Nephron (organoid): ENCODE measurements around the gene MERTK.
A peak's percentile ranks its signal among the peaks of the same experiment; 100 is the strongest.
"Not testable (repeated sequence)": the region's sequence is repeated elsewhere in the genome, so short reads cannot be mapped to it uniquely, and the experiment has no call there.

Experiments
- H3K27ac Mint-ChIP-seq, 3 experiments: 2 replicates each; pipeline ENCODE4 v1.8.0; 2020; ENCODE audit warnings: mixed read lengths in 3 of 3, mild to moderate bottlenecking in 2 of 3, moderate library complexity in 1 of 3
- H3K27me3 Mint-ChIP-seq: 2 replicates; pipeline ENCODE4 v1.8.0; 2021; ENCODE audit warnings: low read depth, mild to moderate bottlenecking, moderate library complexity, mixed read lengths
- H3K36me3 Mint-ChIP-seq: 2 replicates; pipeline ENCODE4 v1.8.0; 2020; ENCODE audit warnings: low read depth, mixed read lengths
- H3K4me1 Mint-ChIP-seq: 2 replicates; pipeline ENCODE4 v1.8.0; 2020; ENCODE audit warnings: mixed read lengths
- H3K4me3 Mint-ChIP-seq, 3 experiments: 2 replicates each; pipeline ENCODE4 v1.8.0; 2020; ENCODE audit warnings: mild to moderate bottlenecking in 3 of 3, mixed read lengths in 3 of 3, moderate library complexity in 2 of 3
- H3K9me3 Mint-ChIP-seq: 2 replicates; pipeline ENCODE4 v1.8.0; 2020; ENCODE audit warnings: mixed read lengths
- TF ChIP-seq, protein P1 (sequence below), 3 experiments: fragments of 200-600 bp; sonication (generic); IDR thresholded peaks; one replicate each; pipeline ENCODE4 v1.5.0; 2021; ENCODE audit warnings: antibody characterized with exemption in 3 of 3; ENCODE audit not compliant: unreplicated experiment in 3 of 3

The MERTK gene

DNA sequence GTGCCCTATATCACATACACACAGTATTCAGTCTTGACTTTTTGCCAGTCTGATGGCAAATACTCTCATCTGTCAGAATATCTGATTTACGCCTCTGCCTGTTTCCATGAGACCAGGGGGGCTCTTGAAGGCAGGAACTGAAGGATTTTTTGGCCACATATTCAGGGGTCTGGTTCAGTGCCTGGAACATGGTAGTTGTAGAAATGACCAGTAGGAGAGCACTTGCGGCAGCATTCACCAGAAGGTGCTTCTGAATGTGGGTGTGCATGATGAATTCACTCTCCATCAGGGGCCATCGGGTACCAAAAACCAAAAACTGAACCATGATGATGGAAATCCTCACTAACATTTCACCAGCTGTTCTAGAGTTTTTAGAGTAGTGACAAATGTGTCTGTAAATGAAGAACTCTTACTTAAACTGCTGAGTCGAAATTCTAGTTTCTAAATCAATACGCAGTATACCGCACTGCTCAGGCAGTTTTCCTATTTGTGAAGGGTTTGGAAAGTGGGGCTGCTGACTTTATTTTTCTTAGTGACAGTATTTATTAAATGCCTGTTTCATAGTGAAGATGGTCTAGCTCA lies 54.6 kb downstream of the MERTK start:
- H3K9me3 Mint-ChIP-seq, result no peaks in the 10 kb centered on the region
- TF ChIP-seq, protein P1, sequence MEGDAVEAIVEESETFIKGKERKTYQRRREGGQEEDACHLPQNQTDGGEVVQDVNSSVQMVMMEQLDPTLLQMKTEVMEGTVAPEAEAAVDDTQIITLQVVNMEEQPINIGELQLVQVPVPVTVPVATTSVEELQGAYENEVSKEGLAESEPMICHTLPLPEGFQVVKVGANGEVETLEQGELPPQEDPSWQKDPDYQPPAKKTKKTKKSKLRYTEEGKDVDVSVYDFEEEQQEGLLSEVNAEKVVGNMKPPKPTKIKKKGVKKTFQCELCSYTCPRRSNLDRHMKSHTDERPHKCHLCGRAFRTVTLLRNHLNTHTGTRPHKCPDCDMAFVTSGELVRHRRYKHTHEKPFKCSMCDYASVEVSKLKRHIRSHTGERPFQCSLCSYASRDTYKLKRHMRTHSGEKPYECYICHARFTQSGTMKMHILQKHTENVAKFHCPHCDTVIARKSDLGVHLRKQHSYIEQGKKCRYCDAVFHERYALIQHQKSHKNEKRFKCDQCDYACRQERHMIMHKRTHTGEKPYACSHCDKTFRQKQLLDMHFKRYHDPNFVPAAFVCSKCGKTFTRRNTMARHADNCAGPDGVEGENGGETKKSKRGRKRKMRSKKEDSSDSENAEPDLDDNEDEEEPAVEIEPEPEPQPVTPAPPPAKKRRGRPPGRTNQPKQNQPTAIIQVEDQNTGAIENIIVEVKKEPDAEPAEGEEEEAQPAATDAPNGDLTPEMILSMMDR (IDR thresholded peaks at IDR 0.05; ENCODE audit: unreplicated experiment in 3 of 3), result no peak
- peak overlapping the region in 1 of 3 experiments; percentile 14 for H3K27ac Mint-ChIP-seq
- no peaks in the 10 kb centered on the region for H3K27me3 Mint-ChIP-seq
- no peak overlapping the region for H3K4me3 Mint-ChIP-seq
- peaks cover 46% of the 10 kb centered on the region for H3K36me3 Mint-ChIP-seq
- peaks cover 12% of the 10 kb centered on the region for H3K4me1 Mint-ChIP-seq

DNA sequence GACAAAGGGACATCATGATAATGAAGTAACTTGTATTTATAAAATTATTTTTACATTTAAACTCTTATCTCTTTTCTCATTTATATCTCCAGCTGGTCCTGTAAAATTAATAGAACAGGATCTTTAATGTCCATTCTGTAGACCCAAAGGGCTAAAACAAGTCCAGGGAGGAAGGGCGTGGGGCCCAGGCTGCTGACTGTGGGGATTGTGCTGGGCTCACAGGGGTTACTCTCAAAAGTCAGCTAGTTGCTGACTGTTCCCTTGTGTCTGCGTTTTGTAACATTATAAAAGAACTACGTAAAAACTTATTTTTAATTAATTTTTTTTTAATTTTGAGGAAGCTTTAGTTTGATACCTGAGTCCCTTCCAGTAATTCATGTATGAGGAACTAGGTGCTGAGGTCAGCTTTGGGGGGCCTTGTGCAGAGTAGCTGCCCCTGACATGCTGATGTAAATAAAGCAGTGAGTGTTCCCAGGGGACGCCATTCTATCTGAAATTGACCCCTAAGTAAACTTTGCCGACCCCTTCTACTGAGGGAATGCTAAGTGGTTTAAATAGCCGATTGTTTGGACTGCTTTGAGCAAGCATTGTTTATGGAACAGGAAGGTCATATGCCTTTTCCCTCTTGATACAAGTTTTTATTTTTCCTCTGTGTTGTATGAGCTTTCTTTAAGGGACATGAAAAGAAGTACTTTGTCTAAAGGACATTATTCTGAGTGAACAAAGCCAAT lies 56.4 kb downstream of the MERTK start:
- H3K4me1 Mint-ChIP-seq, result peaks cover 12% of the 10 kb centered on the region
- peaks cover 36% of the 10 kb centered on the region for H3K36me3 Mint-ChIP-seq
- no peaks in the 10 kb centered on the region for H3K27me3 Mint-ChIP-seq
- TF ChIP-seq, protein P1 (IDR thresholded peaks at IDR 0.05; ENCODE audit: unreplicated experiment in 3 of 3), result no peak
- H3K27ac Mint-ChIP-seq, result no peak overlapping the region
- H3K4me3 Mint-ChIP-seq, result no peak overlapping the region
- no peaks in the 10 kb centered on the region for H3K9me3 Mint-ChIP-seq

DNA sequence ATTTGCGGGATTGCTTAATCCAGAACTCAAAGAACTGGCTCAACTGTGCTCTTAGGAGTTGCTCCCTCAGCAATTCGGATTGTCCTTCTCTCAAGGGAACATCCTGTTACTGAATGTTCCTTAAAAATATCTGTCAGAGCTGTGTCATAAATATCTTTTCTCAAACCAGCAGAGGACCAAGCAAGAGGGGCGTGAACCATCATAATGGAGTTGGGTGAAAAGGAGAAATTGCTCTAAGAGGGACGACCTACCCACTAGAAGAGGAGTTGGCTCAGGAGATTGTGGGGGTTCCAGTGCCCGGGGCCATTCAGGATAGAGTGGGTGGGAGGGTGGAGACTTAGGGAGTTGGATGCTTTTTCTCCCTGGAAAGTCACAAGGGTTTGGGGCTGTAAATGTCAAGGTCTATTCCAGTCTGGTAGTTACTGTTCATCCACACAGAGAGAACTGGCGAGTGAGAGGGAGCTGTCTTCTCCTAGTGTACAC lies 59.5 kb downstream of the MERTK start:
- Mint-ChIP-seq H3K27ac (peak overlapping the region in 1 of 3 experiments; percentile 23), H3K36me3 (peaks cover 32% of the 10 kb centered on the region), H3K9me3 (no peaks in the 10 kb centered on the region), H3K27me3 (no peaks in the 10 kb centered on the region), H3K4me3 (no peak overlapping the region), H3K4me1 (peaks cover 12% of the 10 kb centered on the region)
- TF ChIP-seq, protein P1 (IDR thresholded peaks at IDR 0.05; ENCODE audit: unreplicated experiment in 3 of 3), result no peak

DNA sequence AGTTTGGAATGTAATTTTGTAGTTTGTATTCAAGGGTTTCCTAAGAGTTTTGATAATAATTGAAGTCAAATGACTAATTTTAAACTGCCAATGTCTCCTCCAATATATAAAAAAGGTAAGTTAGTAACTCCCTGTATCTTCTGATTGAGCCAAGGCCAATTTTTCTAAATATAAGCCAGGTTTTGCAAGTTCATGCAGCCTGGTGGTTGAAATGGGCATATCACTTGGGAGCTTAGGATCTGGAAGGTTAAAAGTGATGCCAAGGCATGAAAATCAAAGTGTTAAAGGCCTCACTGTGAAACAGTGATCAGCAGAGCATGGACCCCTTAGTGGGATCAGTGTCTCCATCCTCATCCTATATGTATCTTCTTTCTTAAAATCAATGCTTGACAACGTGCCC lies 60.5 kb downstream of the MERTK start:
- Mint-ChIP-seq H3K4me3 (no peak overlapping the region), H3K36me3 (peaks cover 24% of the 10 kb centered on the region), H3K4me1 (peaks cover 19% of the 10 kb centered on the region), H3K9me3 (no peaks in the 10 kb centered on the region), H3K27me3 (no peaks in the 10 kb centered on the region), H3K27ac (no peak overlapping the region)
- TF ChIP-seq, protein P1 (IDR thresholded peaks at IDR 0.05; ENCODE audit: unreplicated experiment in 3 of 3), result no peak

DNA sequence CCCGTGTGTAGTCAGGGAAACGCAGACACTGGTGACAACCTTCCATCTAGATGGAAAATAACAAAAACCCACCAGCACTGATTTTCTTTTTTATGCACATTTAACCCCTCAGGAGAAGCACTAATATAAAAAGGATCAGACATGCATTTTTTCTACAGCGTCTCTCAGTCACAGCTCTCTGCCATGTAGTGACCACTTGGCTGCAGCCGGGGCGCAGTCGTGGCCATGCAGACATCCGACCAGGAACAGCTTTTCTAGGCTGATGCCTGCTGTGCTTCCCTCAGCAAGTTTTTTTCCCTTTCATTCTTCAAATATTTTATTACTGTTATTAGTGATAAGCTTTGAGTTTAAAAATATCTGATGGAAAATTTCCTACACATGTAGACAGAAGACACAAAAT lies 63.3 kb downstream of the MERTK start:
- no peak overlapping the region for H3K27ac Mint-ChIP-seq

DNA sequence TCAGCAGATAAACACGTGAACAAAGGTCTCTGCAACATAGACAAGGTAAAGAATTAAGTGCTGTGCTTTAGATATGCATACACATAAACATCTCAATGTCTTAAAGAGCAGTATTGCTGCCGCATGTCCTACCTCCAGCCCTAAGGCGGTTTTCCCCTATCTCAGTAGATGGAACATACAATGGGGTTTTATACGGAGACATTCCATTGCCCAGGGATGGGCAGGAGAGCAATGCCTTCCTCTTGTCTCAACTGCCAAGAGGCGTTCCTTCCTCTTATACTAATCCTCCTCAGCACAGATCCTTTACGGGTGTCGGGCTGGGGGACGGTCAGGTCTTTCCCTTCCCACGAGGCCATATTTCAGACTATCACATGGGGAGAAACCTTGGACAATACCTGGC lies 64.7 kb downstream of the MERTK start:
- not testable (repeated sequence) for H3K4me1 Mint-ChIP-seq, H3K4me3 Mint-ChIP-seq, H3K27me3 Mint-ChIP-seq, H3K9me3 Mint-ChIP-seq
- peaks cover 24% of the 10 kb centered on the region for H3K36me3 Mint-ChIP-seq
- peak overlapping the region in 1 of 3 experiments; percentile 77 for H3K27ac Mint-ChIP-seq

More for the DNA sequence above, 63.3 kb downstream of the MERTK start:
- TF ChIP-seq, protein P1 (IDR thresholded peaks at IDR 0.05; ENCODE audit: unreplicated experiment in 3 of 3), result no peak
- no peaks in the 10 kb centered on the region for H3K9me3 Mint-ChIP-seq
- H3K4me1 Mint-ChIP-seq, result peaks cover 14% of the 10 kb centered on the region
- no peaks in the 10 kb centered on the region for H3K27me3 Mint-ChIP-seq
- H3K36me3 Mint-ChIP-seq, result peaks cover 22% of the 10 kb centered on the region
- H3K4me3 Mint-ChIP-seq, result no peak overlapping the region

DNA sequence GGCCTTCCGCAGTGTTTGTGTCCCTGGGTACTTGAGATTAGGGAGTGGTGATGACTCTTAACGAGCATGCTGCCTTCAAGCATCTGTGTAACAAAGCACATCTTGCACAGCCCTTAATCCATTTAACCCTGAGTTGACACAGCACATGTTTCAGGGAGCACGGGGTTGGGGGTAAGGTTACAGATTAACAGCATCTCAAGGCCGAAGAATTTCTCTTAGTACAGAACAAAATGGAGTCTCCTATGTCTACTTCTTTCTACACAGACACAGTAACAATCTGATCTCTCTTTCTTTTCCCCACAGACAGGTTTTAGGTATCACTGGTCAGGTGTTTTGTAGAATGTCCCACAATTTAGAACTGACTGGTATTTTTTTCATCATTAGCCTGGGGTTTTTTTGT lies 65.1 kb downstream of the MERTK start:
- H3K4me3 Mint-ChIP-seq, H3K27me3 Mint-ChIP-seq, H3K9me3 Mint-ChIP-seq, H3K4me1 Mint-ChIP-seq: not testable (repeated sequence)
- Mint-ChIP-seq H3K36me3 (peaks cover 26% of the 10 kb centered on the region), H3K27ac (peak overlapping the region in 1 of 3 experiments; percentile 77)
